GM12878 (cell line): ENCODE data around the gene BEAN1. TPM values are rescaled to one million over a fixed set of nuclear protein-coding genes. Genes with fewer than 3 reads are reported as not detected.

Experiments used
- ATAC-seq: fragments of 200-7000 bp; cut with Tn5 transposase; 3 replicates; pipeline ENCODE4 v1.9.1; 2020; ENCODE audit warnings: mild to moderate bottlenecking, moderate library complexity
- BruUV-seq: library from RNA; stranded (reverse); fragments of 400-500 nt; replicated peaks from 2 replicates; lab custom pipeline; 2021; lab: Mats Ljungman, UMichigan
- CTCF ChIA-PET: fragments of 300-600 bp; sonication (Branson Sonifier 250); formaldehyde crosslinking; extraction: SDS; loops from one replicate; lab custom pipeline; 2021; ENCODE audit warnings: inconsistent platforms; lab: Yijun Ruan, JAX
- POLR2A ChIA-PET: fragments of 350-600 bp; formaldehyde crosslinking; extraction: SDS; loops from one replicate; lab custom pipeline; 2021; ENCODE audit warnings: inconsistent platforms; lab: Charles Lee
- RAD21 ChIA-PET: fragments of 300-600 bp; sonication (Branson Sonifier 250); formaldehyde crosslinking; loops from one replicate; lab custom pipeline; 2023; ENCODE audit warnings: antibody characterized with exemption; ENCODE audit not compliant: unreplicated experiment; lab: Charles Lee
- SMC1A ChIA-PET: fragments of 300-600 bp; sonication (Branson Sonifier 250); formaldehyde crosslinking; loops from one replicate; lab custom pipeline; 2023; ENCODE audit not compliant: unreplicated experiment, uncharacterized antibody; lab: Charles Lee
- DNase-seq: peaks from one replicate; pipeline ENCODE4 v3.0.0-alpha.2; 2011; ENCODE audit warnings: low read depth, low spot score
- FAIRE-seq: peaks from 3 replicates; lab custom pipeline; 2011; peaks lifted over from hg19 to GRCh38; lab: Jason Lieb, UNC
- H2AFZ ChIP-seq: 2 replicates; pipeline ENCODE4 v1.6.0; 2011; ENCODE audit warnings: low read depth, low read length, control low read depth; ENCODE audit not compliant: control insufficient read depth
- H3K27ac ChIP-seq: 2 replicates; pipeline ENCODE4 v1.5.1; 2011; ENCODE audit warnings: control low read depth; ENCODE audit not compliant: control insufficient read depth, insufficient read depth
- H3K27me3 ChIP-seq, 2 experiments: replicated peaks in 1 of 2; 2 replicates each; pipeline versions ENCODE4 v1.6.0 to v1.6.1; 2011; ENCODE audit warnings: low read length in 1 of 2; ENCODE audit not compliant: control insufficient read depth in 2 of 2, insufficient read depth in 2 of 2
- H3K36me3 ChIP-seq, 2 experiments: 2 replicates each; pipeline ENCODE4 v1.5.1; 2011; ENCODE audit warnings: low read length in 1 of 2; ENCODE audit not compliant: control insufficient read depth in 2 of 2, insufficient read depth in 2 of 2
- H3K4me1 ChIP-seq: 2 replicates; pipeline ENCODE4 v1.6.1; 2011; ENCODE audit warnings: mild to moderate bottlenecking, low read length, moderate library complexity, mixed read lengths; ENCODE audit not compliant: control insufficient read depth, insufficient read depth
- H3K4me2 ChIP-seq: 2 replicates; pipeline ENCODE4 v1.6.0; 2011; ENCODE audit warnings: control low read depth; ENCODE audit not compliant: control insufficient read depth, insufficient read depth
- H3K4me3 ChIP-seq: fragments of 200-600 bp; sonication (generic); 2 replicates; pipeline ENCODE4 v1.5.1; 2016
- H3K79me2 ChIP-seq: 2 replicates; pipeline ENCODE4 v1.6.0; 2011; ENCODE audit warnings: low read length; ENCODE audit not compliant: control insufficient read depth, insufficient read depth
- H3K9ac ChIP-seq: 2 replicates; pipeline ENCODE4 v1.8.0; 2011; ENCODE audit warnings: low read length, control low read depth, mixed read lengths; ENCODE audit not compliant: control insufficient read depth, insufficient read depth
- H3K9me3 ChIP-seq: replicated peaks from 3 replicates; pipeline ENCODE4 v1.5.1; 2011; ENCODE audit warnings: mild to moderate bottlenecking, low read length; ENCODE audit not compliant: control insufficient read depth, insufficient read depth
- H4K20me1 ChIP-seq: 2 replicates; pipeline ENCODE4 v1.6.0; 2011; ENCODE audit not compliant: control insufficient read depth, insufficient read depth
- MYC ChIP-seq: IDR thresholded peaks from 2 replicates; pipeline ENCODE4 v1.6.1; 2011; ENCODE audit warnings: mild to moderate bottlenecking, low read length, moderate library complexity, inconsistent platforms; ENCODE audit not compliant: insufficient read depth, insufficient replicate concordance, insufficient read length, severe bottlenecking
- USF1 ChIP-seq: IDR thresholded peaks from 2 replicates; pipeline ENCODE4 v1.6.1; 2011; ENCODE audit warnings: borderline replicate concordance, low read depth, mild to moderate bottlenecking, moderate library complexity, mixed read lengths, low read length; ENCODE audit not compliant: insufficient read depth; ENCODE audit errors: extremely low read length
- WGBS: methylation state at CpG from one replicate; pipeline ENCODE4 v1.1.6; 2016; ENCODE audit warnings: low lambda C conversion rate; ENCODE audit not compliant: insufficient replicate concordance, insufficient coverage; ENCODE audit errors: missing lambda C conversion rate; 5-methylcytosine and 5-hydroxymethylcytosine counted together
- in situ Hi-C: fragments of 300-500 bp; cut with MboI; formaldehyde crosslinking; loops from 9 replicates; pipeline ENCODE4 v1.14.3; 2018; ENCODE audit warnings: mixed read lengths
- intact Hi-C: fragments of 100-400 bp; cut with micrococcal nuclease; formaldehyde crosslinking; loops from one replicate; pipeline ENCODE4 v1.14.2; 2022; ENCODE audit not compliant: unreplicated experiment
- polyA plus RNA-seq, 11 experiments: library from polyadenylated mRNA; depleted of rRNA in 4 of 11; unstranded in 6 of 11; stranded (reverse) in 5 of 11; fragments of >200 nt; fragmentation: Nextera tagmentation in 4 of 11; fragmentation: Illumina TruSeq in 1 of 11; extraction: Ambion mirVana in 4 of 11; extraction: Trizol in 1 of 11; gene quantifications; 1 replicate in 1 of 11; 2 replicates in 10 of 11; pipeline versions ENCODE4 v1.2.1 to v1.2.3, GENCODE V29; 2011 to 2016; ENCODE audit warnings: inconsistent platforms in 2 of 11, missing spikeins in 2 of 11, low read depth in 1 of 11
- total RNA-seq, 4 experiments: library from RNA; depleted of rRNA in 3 of 4; stranded (reverse); fragments of >200 nt in 3 of 4; fragmentation: Illumina TruSeq in 1 of 4; extraction: Trizol in 1 of 4; gene quantifications; 2 replicates each; pipeline versions ENCODE4 v1.2.1 to v1.2.3, GENCODE V29; 2013 to 2021

BEAN1 gene
- total and polyA plus RNA-seq, 10 of the 15 experiments (the other 5 are each of a cell fraction or from before 2014, with no cell fraction given): not detected

GRCh38 chr16:66486773-66487579 lies 59.9 kb downstream of the BEAN1 start:
- Histone ChIP-seq H3K4me1 (peaks cover 5% of the 10 kb centered on the region), H2AFZ (no peak overlapping the region), H3K27ac (no peak overlapping the region), H3K27me3 (no peaks in the 10 kb centered on the region; a peak in 1 of 4 replicates), H3K9me3 (no peaks in the 10 kb centered on the region), H3K4me3 (no peak overlapping the region), H4K20me1 (no peaks in the 10 kb centered on the region), H3K4me2 (no peak overlapping the region), H3K9ac (no peak overlapping the region), H3K79me2 (no peaks in the 10 kb centered on the region), H3K36me3 (no peaks in the 10 kb centered on the region)
- ChIA-PET RAD21 (interaction anchor here (0.8 to 1.8 kb wide), 4 partner anchors 11 to 102 kb away, joined by 3 to 5 read pairs (median 4); no protein-coding TSS in a partner anchor), POLR2A (interaction anchor here (1.2 kb wide), 1 partner anchor 18 kb away, joined by 3 read pairs; no protein-coding TSS in a partner anchor), CTCF (interaction anchor here (0.7 to 10.4 kb wide), 7 partner anchors 25 to 131 kb away, joined by 3 to 118 read pairs (median 3); no protein-coding TSS in a partner anchor), SMC1A (interaction anchor here (1.3 to 1.4 kb wide), 3 partner anchors 25 to 103 kb away, joined by 3 to 6 read pairs (median 4); no protein-coding TSS in a partner anchor)
- intact Hi-C loops (no loop called here), in situ Hi-C loops (no loop called here)
- no peak for FAIRE-seq
- WGBS: 46% methylated on average over 3 of the region's 3 CpGs
- TF ChIP-seq USF1: no peak
- no peak for TF ChIP-seq MYC
- no TSS peak for BruUV-seq
- no peak for DNase-seq
- ATAC-seq: no peak
